Natural killer cell (primary cell): ENCODE measurements around the gene ABCA12. TPM values are rescaled to one million over a fixed set of nuclear protein-coding genes. Genes with fewer than 3 reads are reported as not detected.

Source experiments
- ATAC-seq, 3 donors: fragments of 150-1000 bp in 2 of 3; fragments of 200-7000 bp in 1 of 3; cut with Tn5 transposase; 1 replicate in 1 of 3; 2 replicates in 2 of 3; pipeline ENCODE4 v1.10.0; 2021; ENCODE audit warnings: mild to moderate bottlenecking in 2 of 3, moderate library complexity in 2 of 3
- DNase-seq, 2 donors: peaks; one replicate each; pipeline versions ENCODE4 v3.0.0 to v3.0.0-alpha.2; 2013 to 2021; ENCODE audit warnings: mixed read lengths in 1 of 2
- H3K27ac ChIP-seq: one replicate; pipeline ENCODE4 v1.5.1; 2013; ENCODE audit warnings: mild to moderate bottlenecking, low read length
- H3K27me3 ChIP-seq: one replicate; pipeline ENCODE4 v1.6.1; 2013; ENCODE audit warnings: low read length; ENCODE audit not compliant: control insufficient read depth, insufficient read depth
- H3K36me3 ChIP-seq: one replicate; pipeline ENCODE4 v1.6.1; 2013; ENCODE audit warnings: low read length; ENCODE audit not compliant: control insufficient read depth, insufficient read depth
- H3K4me1 ChIP-seq: one replicate; pipeline ENCODE4 v1.6.1; 2013; ENCODE audit warnings: low read length; ENCODE audit not compliant: control insufficient read depth, insufficient read depth
- H3K4me3 ChIP-seq: one replicate; pipeline ENCODE4 v1.5.1; 2013; ENCODE audit warnings: low read length
- H3K9me3 ChIP-seq: one replicate; pipeline ENCODE4 v1.6.1; 2013; ENCODE audit warnings: low read length; ENCODE audit not compliant: control insufficient read depth, insufficient read depth
- H3K27ac Mint-ChIP-seq, 2 donors: one replicate each; pipeline ENCODE4 v1.8.0; 2022; ENCODE audit warnings: mild to moderate bottlenecking in 2 of 2, mixed read lengths in 2 of 2, moderate library complexity in 1 of 2
- H3K27me3 Mint-ChIP-seq, 2 donors: one replicate each; pipeline ENCODE4 v1.8.0; 2022; ENCODE audit warnings: low read depth in 2 of 2, mixed read lengths in 2 of 2
- H3K36me3 Mint-ChIP-seq: one replicate; pipeline ENCODE4 v1.8.0; 2022; ENCODE audit warnings: mixed read lengths
- H3K4me1 Mint-ChIP-seq, 2 donors: one replicate each; pipeline ENCODE4 v1.8.0; 2022; ENCODE audit warnings: mixed read lengths in 2 of 2
- H3K4me3 Mint-ChIP-seq: one replicate; pipeline ENCODE4 v1.8.0; 2022; ENCODE audit warnings: mild to moderate bottlenecking, moderate library complexity, mixed read lengths
- H3K9me3 Mint-ChIP-seq, 2 donors: one replicate each; pipeline ENCODE4 v1.8.0; 2022; ENCODE audit warnings: mixed read lengths in 2 of 2
- WGBS: methylation state at CpG from one replicate; pipeline ENCODE4 v1.1.7; 2013; ENCODE audit warnings: missing lambda C conversion rate; ENCODE audit not compliant: insufficient coverage; 5-methylcytosine and 5-hydroxymethylcytosine counted together
- intact Hi-C: fragments of 100-400 bp; cut with micrococcal nuclease; formaldehyde crosslinking; loops from one replicate; pipeline ENCODE4 v1.14.2; 2022
- total RNA-seq, 4 donors: library from RNA; stranded (reverse); fragments of 120-200 nt in 1 of 4; gene quantifications; one replicate each; pipeline versions ENCODE4 v1.2.3 to v1.2.4, GENCODE V29; 2013 to 2022
- TF ChIP-seq, protein P1 (sequence below): fragments of 200-600 bp; IDR thresholded peaks from one replicate; pipeline ENCODE4 v1.8.0; 2022; ENCODE audit warnings: antibody characterized with exemption

ABCA12 gene
- total RNA-seq, 3 donors from 2014 or later (not counting 1 experiment from before 2014, with no cell fraction given) = not detected

DNA sequence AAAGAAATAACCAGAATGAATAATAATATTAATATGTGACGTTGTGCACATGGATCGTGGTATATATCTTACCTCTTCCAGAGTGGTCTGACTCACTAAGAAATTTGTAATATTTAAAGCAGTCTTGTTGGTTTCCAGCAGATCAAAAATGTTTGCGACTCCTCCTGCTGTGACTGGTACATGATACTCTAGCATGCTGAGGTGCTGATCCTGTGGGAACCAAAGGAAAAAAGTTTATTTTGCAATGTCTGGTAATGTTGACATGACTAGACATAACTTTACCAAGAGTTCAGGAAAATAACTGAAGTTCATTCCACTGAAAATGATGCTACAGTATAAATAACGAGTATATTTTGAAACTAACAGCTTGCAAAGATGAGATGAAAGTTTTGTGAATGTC, 204.4 kb downstream of the ABCA12 start:
- H3K4me1 ChIP-seq = no peaks in the 10 kb centered on the region
- no peak overlapping the region for H3K27ac ChIP-seq
- no peaks in the 10 kb centered on the region for H3K36me3 ChIP-seq
- peaks cover 0 to 3% of the 10 kb centered on the region in 2 donors for H3K9me3 Mint-ChIP-seq
- DNase-seq = no peak
- no peaks in the 10 kb centered on the region for H3K27me3 Mint-ChIP-seq
- 96% methylated on average over 2 of the region's 4 CpGs for WGBS
- TF ChIP-seq, protein P1, sequence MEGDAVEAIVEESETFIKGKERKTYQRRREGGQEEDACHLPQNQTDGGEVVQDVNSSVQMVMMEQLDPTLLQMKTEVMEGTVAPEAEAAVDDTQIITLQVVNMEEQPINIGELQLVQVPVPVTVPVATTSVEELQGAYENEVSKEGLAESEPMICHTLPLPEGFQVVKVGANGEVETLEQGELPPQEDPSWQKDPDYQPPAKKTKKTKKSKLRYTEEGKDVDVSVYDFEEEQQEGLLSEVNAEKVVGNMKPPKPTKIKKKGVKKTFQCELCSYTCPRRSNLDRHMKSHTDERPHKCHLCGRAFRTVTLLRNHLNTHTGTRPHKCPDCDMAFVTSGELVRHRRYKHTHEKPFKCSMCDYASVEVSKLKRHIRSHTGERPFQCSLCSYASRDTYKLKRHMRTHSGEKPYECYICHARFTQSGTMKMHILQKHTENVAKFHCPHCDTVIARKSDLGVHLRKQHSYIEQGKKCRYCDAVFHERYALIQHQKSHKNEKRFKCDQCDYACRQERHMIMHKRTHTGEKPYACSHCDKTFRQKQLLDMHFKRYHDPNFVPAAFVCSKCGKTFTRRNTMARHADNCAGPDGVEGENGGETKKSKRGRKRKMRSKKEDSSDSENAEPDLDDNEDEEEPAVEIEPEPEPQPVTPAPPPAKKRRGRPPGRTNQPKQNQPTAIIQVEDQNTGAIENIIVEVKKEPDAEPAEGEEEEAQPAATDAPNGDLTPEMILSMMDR = no peak
- no peak overlapping the region for H3K4me3 Mint-ChIP-seq
- no peak overlapping the region for H3K4me3 ChIP-seq
- no peaks in the 10 kb centered on the region for H3K36me3 Mint-ChIP-seq
- H3K27me3 ChIP-seq = no peaks in the 10 kb centered on the region
- no peak overlapping the region for H3K27ac Mint-ChIP-seq
- no peak for ATAC-seq
- H3K4me1 Mint-ChIP-seq = no peaks in the 10 kb centered on the region
- H3K9me3 ChIP-seq = no peaks in the 10 kb centered on the region
- intact Hi-C loops = no loop called here

GRCh38 chr2:214904634-214905033, 233.8 kb downstream of the ABCA12 start:
- peaks cover 3% of the 10 kb centered on the region in 2 donors for H3K9me3 Mint-ChIP-seq
- no peak for DNase-seq
- Histone ChIP-seq H3K9me3 (no peaks in the 10 kb centered on the region), H3K27me3 (no peaks in the 10 kb centered on the region), H3K4me1 (no peaks in the 10 kb centered on the region), H3K36me3 (no peaks in the 10 kb centered on the region), H3K4me3 (no peak overlapping the region), H3K27ac (no peak overlapping the region)
- H3K4me1 Mint-ChIP-seq = no peaks in the 10 kb centered on the region
- TF ChIP-seq, protein P1 = no peak
- no peak overlapping the region for H3K4me3 Mint-ChIP-seq
- H3K27me3 Mint-ChIP-seq = no peaks in the 10 kb centered on the region
- WGBS = 87% methylated on average over 6 of the region's 6 CpGs
- no peaks in the 10 kb centered on the region for H3K36me3 Mint-ChIP-seq
- no peak for ATAC-seq
- intact Hi-C loops = no loop called here
- H3K27ac Mint-ChIP-seq = no peak overlapping the region

DNA sequence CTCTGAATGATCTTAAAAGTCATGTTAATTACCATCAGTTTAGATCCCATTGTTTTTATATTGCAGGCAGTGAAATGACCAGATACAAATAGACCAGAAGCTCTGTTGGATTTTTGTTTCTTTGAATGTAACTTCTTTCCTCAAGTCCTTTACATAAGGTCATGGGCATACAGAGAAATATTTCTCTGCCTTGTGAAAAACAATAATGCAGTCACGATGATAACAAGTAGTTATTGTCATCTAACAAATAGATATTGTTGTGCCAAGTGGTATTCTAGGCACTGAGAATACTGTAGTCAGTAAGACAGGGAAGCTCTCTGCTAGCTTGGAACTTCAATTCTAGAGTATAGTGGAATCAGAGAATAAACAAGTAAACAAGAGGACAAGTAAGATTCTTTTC, 234.2 kb downstream of the ABCA12 start:
- Histone ChIP-seq H3K4me1 (no peaks in the 10 kb centered on the region), H3K36me3 (no peaks in the 10 kb centered on the region), H3K27me3 (no peaks in the 10 kb centered on the region), H3K9me3 (no peaks in the 10 kb centered on the region), H3K27ac (no peak overlapping the region), H3K4me3 (no peak overlapping the region)
- DNase-seq (no peak), ATAC-seq (no peak)
- H3K9me3 Mint-ChIP-seq = peaks cover 3% of the 10 kb centered on the region in 2 donors
- H3K27me3 Mint-ChIP-seq = no peaks in the 10 kb centered on the region
- intact Hi-C loops = no loop called here
- TF ChIP-seq, protein P1 = no peak
- 90% methylated on average over 1 of the region's 1 CpG for WGBS
- H3K4me3 Mint-ChIP-seq = no peak overlapping the region
- no peaks in the 10 kb centered on the region for H3K4me1 Mint-ChIP-seq
- no peak overlapping the region for H3K27ac Mint-ChIP-seq
- no peaks in the 10 kb centered on the region for H3K36me3 Mint-ChIP-seq

- H3K9me3 Mint-ChIP-seq = peaks cover 3% of the 10 kb centered on the region in 2 donors
- ATAC-seq (no peak), DNase-seq (no peak)
- Histone ChIP-seq H3K36me3 (no peaks in the 10 kb centered on the region), H3K4me1 (no peaks in the 10 kb centered on the region), H3K4me3 (no peak overlapping the region), H3K27ac (no peak overlapping the region), H3K9me3 (no peaks in the 10 kb centered on the region), H3K27me3 (no peaks in the 10 kb centered on the region)
- H3K27me3 Mint-ChIP-seq = no peaks in the 10 kb centered on the region
- intact Hi-C loops = no loop called here
- no peaks in the 10 kb centered on the region for H3K36me3 Mint-ChIP-seq
- no peak overlapping the region for H3K4me3 Mint-ChIP-seq
- TF ChIP-seq, protein P1 = no peak
- no peaks in the 10 kb centered on the region for H3K4me1 Mint-ChIP-seq
- WGBS = 90% methylated on average over 5 of the region's 5 CpGs
- no peak overlapping the region for H3K27ac Mint-ChIP-seq
Measured at GRCh38 chr2:214902286-214902685, 236.1 kb downstream of the ABCA12 start.
